IMR-90 (cell line): ENCODE data around the gene SH2D4B. TPM values are rescaled to one million over a fixed set of nuclear protein-coding genes. Genes with fewer than 3 reads are reported as not detected.
A peak's percentile ranks its signal among the peaks of the same experiment; 100 is the strongest.

Source experiments
- ATAC-seq: fragments of 200-7000 bp; cut with Tn5 transposase; 2 replicates; pipeline ENCODE4 v1.9.1; 2020; ENCODE audit warnings: low read depth, mild to moderate bottlenecking, moderate library complexity
- BruUV-seq: library from RNA; stranded (reverse); fragments of 400-500 nt; replicated peaks from 2 replicates; lab custom pipeline; 2021; lab: Mats Ljungman, UMichigan
- CTCF ChIA-PET: fragments of 300-600 bp; formaldehyde crosslinking; extraction: SDS; loops from one replicate; lab custom pipeline; 2021; ENCODE audit warnings: antibody characterized with exemption; lab: Yijun Ruan, JAX
- POLR2A ChIA-PET: fragments of 300-600 bp; sonication (Branson Sonifier 250); formaldehyde crosslinking; loops from one replicate; lab custom pipeline; 2022; ENCODE audit warnings: antibody characterized with exemption; ENCODE audit not compliant: unreplicated experiment; lab: Charles Lee
- DNase-seq: peaks from one replicate; pipeline ENCODE4 v3.0.0; 2013
- H2AFZ ChIP-seq: replicated peaks from 2 replicates; pipeline ENCODE3; 2013; ENCODE audit warnings: low read length, mild to moderate bottlenecking; ENCODE audit not compliant: poor library complexity
- H2AK5ac ChIP-seq: 2 replicates; pipeline ENCODE4 v1.6.1; 2013; ENCODE audit warnings: low read depth, low read length, inconsistent platforms
- H2AK9ac ChIP-seq: replicated peaks from 2 replicates; pipeline ENCODE3; 2013; ENCODE audit warnings: mild to moderate bottlenecking, low read depth, low read length, moderate library complexity; ENCODE audit not compliant: poor library complexity
- H2BK120ac ChIP-seq: 2 replicates; pipeline ENCODE4 v1.6.1; 2013; ENCODE audit warnings: low read depth, low read length, inconsistent platforms
- H2BK15ac ChIP-seq: 3 replicates; pipeline ENCODE4 v1.6.1; 2013; ENCODE audit warnings: low read depth, low read length, inconsistent platforms
- H2BK20ac ChIP-seq: 2 replicates; pipeline ENCODE4 v1.6.1; 2013; ENCODE audit warnings: low read depth, mild to moderate bottlenecking, inconsistent platforms, low read length, moderate library complexity
- H2BK5ac ChIP-seq: 2 replicates; pipeline ENCODE4 v1.6.1; 2013; ENCODE audit warnings: mild to moderate bottlenecking, low read depth, low read length, inconsistent platforms; ENCODE audit not compliant: poor library complexity, severe bottlenecking
- H3K14ac ChIP-seq: replicated peaks from 2 replicates; pipeline ENCODE4 v1.6.1; 2013; ENCODE audit warnings: low read depth, low read length, inconsistent platforms
- H3K18ac ChIP-seq: 2 replicates; pipeline ENCODE4 v1.6.1; 2013; ENCODE audit warnings: low read depth, low read length, control low read depth
- H3K23ac ChIP-seq: 2 replicates; pipeline ENCODE4 v1.6.1; 2013; ENCODE audit warnings: low read depth, low read length, inconsistent platforms
- H3K27ac ChIP-seq: 2 replicates; pipeline ENCODE4 v1.5.1; 2013; ENCODE audit warnings: mild to moderate bottlenecking, control low read depth, low read length; ENCODE audit not compliant: insufficient read depth
- H3K27me3 ChIP-seq: 2 replicates; pipeline ENCODE4 v1.6.1; 2013; ENCODE audit warnings: low read length; ENCODE audit not compliant: control insufficient read depth, insufficient read depth
- H3K36me3 ChIP-seq: 2 replicates; pipeline ENCODE4 v1.6.1; 2013; ENCODE audit warnings: low read length, mixed read lengths; ENCODE audit not compliant: control insufficient read depth, insufficient read depth
- H3K4ac ChIP-seq: 2 replicates; pipeline ENCODE4 v1.6.1; 2013; ENCODE audit warnings: low read depth, low read length, inconsistent platforms
- H3K4me1 ChIP-seq: 2 replicates; pipeline ENCODE4 v1.6.1; 2013; ENCODE audit warnings: low read length, mixed read lengths; ENCODE audit not compliant: control insufficient read depth, insufficient read depth
- H3K4me2 ChIP-seq: 2 replicates; pipeline ENCODE4 v1.6.1; 2013; ENCODE audit warnings: low read depth, mild to moderate bottlenecking, control low read depth, low read length, moderate library complexity
- H3K4me3 ChIP-seq: 2 replicates; pipeline ENCODE4 v1.5.1; 2013; ENCODE audit warnings: low read depth, mild to moderate bottlenecking, control low read depth, low read length, moderate library complexity; ENCODE audit not compliant: insufficient read depth
- H3K56ac ChIP-seq: 2 replicates; pipeline ENCODE4 v1.6.1; 2013; ENCODE audit warnings: low read length, inconsistent platforms; ENCODE audit not compliant: insufficient read depth; ENCODE audit errors: extremely low read depth
- H3K79me1 ChIP-seq, 2 experiments: 2 replicates each; pipeline ENCODE4 v1.6.1; 2013; ENCODE audit warnings: low read length in 2 of 2, inconsistent platforms in 1 of 2, low read depth in 1 of 2
- H3K9ac ChIP-seq: 2 replicates; pipeline ENCODE4 v1.6.1; 2013; ENCODE audit warnings: low read depth, low read length, control low read depth
- H3K9me1 ChIP-seq: 2 replicates; pipeline ENCODE4 v1.6.1; 2013; ENCODE audit warnings: low read length, inconsistent platforms; ENCODE audit not compliant: insufficient read depth
- H3K9me3 ChIP-seq: 2 replicates; pipeline ENCODE4 v1.6.1; 2013; ENCODE audit warnings: low read length; ENCODE audit not compliant: control insufficient read depth, insufficient read depth
- H4K20me1 ChIP-seq: 2 replicates; pipeline ENCODE4 v1.6.1; 2013; ENCODE audit warnings: low read length, inconsistent platforms; ENCODE audit not compliant: insufficient read depth
- H4K5ac ChIP-seq: 2 replicates; pipeline ENCODE4 v1.6.1; 2013; ENCODE audit warnings: mild to moderate bottlenecking, low read depth, low read length, control low read depth
- H4K8ac ChIP-seq, 2 experiments: 2 replicates each; pipeline ENCODE4 v1.6.1; 2013; ENCODE audit warnings: low read depth in 2 of 2, low read length in 2 of 2, control low read depth in 1 of 2, inconsistent platforms in 1 of 2
- H4K91ac ChIP-seq: 2 replicates; pipeline ENCODE4 v1.6.1; 2013; ENCODE audit warnings: low read depth, low read length, inconsistent platforms; ENCODE audit not compliant: insufficient read depth
- BHLHE40 ChIP-seq: fragments of 150-350 bp; IDR thresholded peaks from 2 replicates; pipeline ENCODE4 v1.6.1; 2016; ENCODE audit warnings: mild to moderate bottlenecking, low read depth, low read length
- CEBPB ChIP-seq: IDR thresholded peaks from 2 replicates; pipeline ENCODE4 v1.6.1; 2012; ENCODE audit warnings: low read depth, low read length, improper control_type of control experiment
- FOS ChIP-seq: fragments of 150-350 bp; IDR thresholded peaks from 2 replicates; pipeline ENCODE4 v1.6.1; 2016; ENCODE audit warnings: low read depth, low read length
- POLR2A ChIP-seq: IDR thresholded peaks from 2 replicates; pipeline ENCODE4 v1.6.1; 2012; ENCODE audit warnings: mild to moderate bottlenecking, low read depth, low read length
- WGBS, 2 experiments: methylation state at CpG; one replicate each; pipeline versions ENCODE4 v1.1.5 to v1.1.7; 2013; ENCODE audit warnings: missing lambda C conversion rate in 2 of 2; ENCODE audit not compliant: insufficient read length in 1 of 2; ENCODE audit errors: extremely low coverage in 2 of 2; 5-methylcytosine and 5-hydroxymethylcytosine counted together
- dilution Hi-C: fragments of 300-500 bp; cut with HindIII; formaldehyde crosslinking; loops from one replicate; pipeline ENCODE4 v1.14.3; 2018; ENCODE audit warnings: low sequenced_read_pairs; ENCODE audit not compliant: unreplicated experiment
- in situ Hi-C: fragments of 300-500 bp; cut with MboI; formaldehyde crosslinking; loops from 3 replicates; pipeline ENCODE4 v1.14.3; 2019; ENCODE audit warnings: low sequenced_read_pairs, inconsistent platforms, mixed read lengths
- intact Hi-C: fragments of 100-400 bp; cut with micrococcal nuclease; formaldehyde crosslinking; loops from 2 replicates; pipeline ENCODE4 v1.10.0; 2022
- polyA plus RNA-seq, 3 experiments: library from polyadenylated mRNA; depleted of rRNA; stranded (reverse); fragments of >200 nt; gene quantifications; 2 replicates each; pipeline ENCODE4 v1.2.3, GENCODE V29; 2012; ENCODE audit warnings: low replicate concordance in 1 of 3
- total RNA-seq: library from RNA; depleted of rRNA; stranded (reverse); fragments of >200 nt; gene quantifications from 2 replicates; pipeline ENCODE4 v1.2.3, GENCODE V29; 2012

Gene SH2D4B
- total and polyA plus RNA-seq, 2 of the 4 experiments (the other 2 are of a cell fraction) = not detected

- Histone ChIP-seq H3K4me2 (no peak overlapping the region), H3K4ac (no peak overlapping the region), H4K20me1 (no peaks in the 10 kb centered on the region), H4K8ac (no peak overlapping the region), H3K79me1 (no peaks in the 10 kb centered on the region), H2AK9ac (no peak overlapping the region), H2BK15ac (no peak overlapping the region), H2BK20ac (no peak overlapping the region), H3K18ac (no peak overlapping the region), H2BK120ac (no peak overlapping the region), H3K23ac (no peak overlapping the region), H3K4me1 (no peaks in the 10 kb centered on the region), H2AK5ac (no peak overlapping the region), H3K9me3 (no peaks in the 10 kb centered on the region), H2BK5ac (no peak overlapping the region), H3K9ac (no peak overlapping the region), H3K14ac (no peak overlapping the region), H4K91ac (no peak overlapping the region), H3K56ac (no peak overlapping the region), H3K36me3 (no peaks in the 10 kb centered on the region), H3K4me3 (no peak overlapping the region), H4K5ac (no peak overlapping the region), H2AFZ (no peak overlapping the region), H3K27me3 (no peaks in the 10 kb centered on the region), H3K27ac (no peak overlapping the region), H3K9me1 (no peaks in the 10 kb centered on the region)
- no peak for DNase-seq
- WGBS, 2 experiments = no CpG with 5 or more reads among the region's 3 CpGs
- ChIA-PET CTCF (no interaction called here), POLR2A (no interaction called here)
- dilution Hi-C loops (no loop called here), in situ Hi-C loops (no loop called here), intact Hi-C loops (no loop called here)
- no peak for ATAC-seq
- TF ChIP-seq BHLHE40 (no peak), CEBPB (peak; percentile 56), POLR2A (no peak), FOS (no peak)
- no TSS peak for BruUV-seq
Observed at GRCh38 chr10:80590585-80591125, 53.0 kb downstream of the SH2D4B start.
